Transverse colon (tissue), 4 donors: ENCODE results near the gene KIF2A. TPM values are rescaled to one million over a fixed set of nuclear protein-coding genes. Genes with fewer than 3 reads are reported as not detected.

Source experiments
- DNase-seq: peaks from one replicate; pipeline ENCODE4 v3.0.0-alpha.2; 2019
- H3K27ac ChIP-seq, 4 donors: fragments of 200-600 bp; sonication (generic); 2 replicates each; pipeline ENCODE4 v1.5.1; 2016 to 2018; ENCODE audit warnings: inconsistent platforms in 4 of 4
- H3K27me3 ChIP-seq: fragments of 200-600 bp; sonication (generic); 2 replicates; pipeline ENCODE4 v1.5.1; 2017; ENCODE audit warnings: inconsistent platforms
- H3K36me3 ChIP-seq, 4 donors: fragments of 200-600 bp; sonication (generic); 2 replicates each; pipeline ENCODE4 v1.5.1; 2017 to 2019; ENCODE audit warnings: inconsistent platforms in 4 of 4
- H3K4me1 ChIP-seq, 4 donors: fragments of 200-600 bp; sonication (generic); 2 replicates each; pipeline ENCODE4 v1.5.1; 2017 to 2020; ENCODE audit warnings: inconsistent platforms in 4 of 4
- H3K4me3 ChIP-seq, 4 donors: fragments of 200-600 bp; sonication (generic); 1 replicate in 1 of 4; 2 replicates in 3 of 4; pipeline versions ENCODE4 v1.5.1 to v1.6.1; 2017 to 2019; ENCODE audit warnings: inconsistent platforms in 4 of 4
- H3K9me3 ChIP-seq, 2 donors: fragments of 200-600 bp; sonication (generic); 2 replicates each; pipeline ENCODE4 v1.5.1; 2017 to 2019; ENCODE audit warnings: inconsistent platforms in 2 of 2
- CTCF ChIP-seq, 5 experiments: fragments of 200-600 bp in 3 of 5; fragments of 450-650 bp in 2 of 5; sonication (generic) in 3 of 5; IDR thresholded peaks; 1 replicate in 2 of 5; 2 replicates in 3 of 5; pipeline ENCODE4 v1.5.1; 2016 to 2017; ENCODE audit warnings: antibody characterized with exemption in 5 of 5, inconsistent platforms in 3 of 5, mild to moderate bottlenecking in 2 of 5, moderate library complexity in 1 of 5
- EP300 ChIP-seq: sonication (generic); formaldehyde crosslinking; IDR thresholded peaks from one replicate; pipeline ENCODE4 v1.6.1; 2017; ENCODE audit warnings: antibody characterized with exemption, low read depth
- POLR2A ChIP-seq: fragments of 450-650 bp; IDR thresholded peaks from one replicate; pipeline ENCODE4 v1.6.1; 2016; ENCODE audit warnings: antibody characterized with exemption, mild to moderate bottlenecking, moderate library complexity
- POLR2AphosphoS5 ChIP-seq, 3 donors: sonication (generic); formaldehyde crosslinking; IDR thresholded peaks; one replicate each; pipeline ENCODE4 v1.6.1; 2016; ENCODE audit warnings: antibody characterized with exemption in 3 of 3
- WGBS, 2 donors: methylation state at CpG; one replicate each; pipeline ENCODE4 v1.1.5; 2018; ENCODE audit warnings: low coverage in 1 of 2; 5-methylcytosine and 5-hydroxymethylcytosine counted together
- in situ Hi-C, 4 donors: fragments of 200-750 bp; cut with MboI; loops; one replicate each; pipeline versions ENCODE4 v1.15.0 to v1.15.1; 2017; ENCODE audit warnings: low sequenced_read_pairs in 3 of 4, low pct_ligation_motif_present in 1 of 4, low pct_unique_long_range_greater_than_20kb in 1 of 4
- intact Hi-C: fragments of 100-400 bp; cut with DNase I; formaldehyde crosslinking; loops from one replicate; pipeline ENCODE4 v1.15.1; 2023; ENCODE audit warnings: low total_unique reads
- total RNA-seq, 4 donors: library from RNA; depleted of rRNA; stranded (reverse); fragments of >200 nt; gene quantifications; one replicate each; pipeline ENCODE4 v1.1.0, GENCODE V29; 2016

Gene KIF2A
- total RNA-seq, 4 donors from 2014 or later = 15.3 to 61.9 (median 32.7) TPM

GRCh38 chr5:62284946-62285891 is 20.8 kb upstream of the KIF2A start:
- intact Hi-C loops = no loop called here
- in situ Hi-C loops = no loop called here
- 76 to 80% methylated on average over 3 to 6 of the region's 6 CpGs for WGBS, 2 donors

GRCh38 chr5:62286834-62287233 is 19.2 kb upstream of the KIF2A start:
- H3K4me1 ChIP-seq = peaks cover 0 to 22% (median 2%) of the 10 kb centered on the region in 4 donors
- no peak overlapping the region for H3K4me3 ChIP-seq
- in situ Hi-C loops (no loop called here), intact Hi-C loops (loop anchor here (1.0 kb wide), 1 partner anchor 49 kb away; no protein-coding TSS in a partner anchor)
- DNase-seq = no peak
- 65 to 86% methylated on average over 3 of the region's 3 CpGs for WGBS, 2 donors
- no peak for TF ChIP-seq POLR2A
- no peak for TF ChIP-seq EP300
- TF ChIP-seq CTCF (IDR thresholded peaks at IDR 0.05) = no peak
- no peak for TF ChIP-seq POLR2AphosphoS5 (IDR thresholded peaks at IDR 0.05)
- H3K27ac ChIP-seq = no peak overlapping the region
- H3K27me3 ChIP-seq = no peaks in the 10 kb centered on the region
- H3K9me3 ChIP-seq = no peaks in the 10 kb centered on the region
- H3K36me3 ChIP-seq = no peaks in the 10 kb centered on the region

More at GRCh38 chr5:62284946-62285891, 20.8 kb upstream of the KIF2A start:
- Histone ChIP-seq H3K27me3 (no peaks in the 10 kb centered on the region), H3K9me3 (no peaks in the 10 kb centered on the region), H3K27ac (no peak overlapping the region), H3K36me3 (no peaks in the 10 kb centered on the region), H3K4me3 (no peak overlapping the region), H3K4me1 (peaks cover 0 to 22% (median 2%) of the 10 kb centered on the region in 4 donors)
- DNase-seq = no peak
- no peak for TF ChIP-seq CTCF (IDR thresholded peaks at IDR 0.05)
- no peak for TF ChIP-seq POLR2A
- no peak for TF ChIP-seq POLR2AphosphoS5 (IDR thresholded peaks at IDR 0.05)
- no peak for TF ChIP-seq EP300

- in situ Hi-C loops = no loop called here
- no peak for TF ChIP-seq CTCF (IDR thresholded peaks at IDR 0.05)
- no peak for TF ChIP-seq POLR2AphosphoS5 (IDR thresholded peaks at IDR 0.05)
- no peak for TF ChIP-seq EP300
- no peak for TF ChIP-seq POLR2A
- intact Hi-C loops = loop anchor here (1.0 kb wide), 1 partner anchor 49 kb away; no protein-coding TSS in a partner anchor
- no peaks in the 10 kb centered on the region for H3K9me3 ChIP-seq
- 66 to 85% methylated on average over 3 of the region's 3 CpGs for WGBS, 2 donors
- H3K4me1 ChIP-seq = peaks cover 0 to 22% (median 2%) of the 10 kb centered on the region in 4 donors
- peak overlapping the region in 1 of 4 donors; percentile 29 for H3K27ac ChIP-seq
- no peak overlapping the region for H3K4me3 ChIP-seq
- H3K36me3 ChIP-seq = no peaks in the 10 kb centered on the region
- no peaks in the 10 kb centered on the region for H3K27me3 ChIP-seq
- DNase-seq = no peak
These were observed 18.8 kb upstream of the KIF2A start for GRCh38 chr5:62287237-62287636.

- intact Hi-C loops (no loop called here), in situ Hi-C loops (no loop called here)
- Histone ChIP-seq H3K9me3 (no peaks in the 10 kb centered on the region), H3K27ac (peak overlapping the region in 1 of 4 donors; percentile 29), H3K4me3 (no peak overlapping the region), H3K36me3 (no peaks in the 10 kb centered on the region), H3K4me1 (peaks cover 0 to 17% (median 0%) of the 10 kb centered on the region in 4 donors), H3K27me3 (no peaks in the 10 kb centered on the region)
- WGBS, 2 donors = 50 to 70% methylated on average over 1 of the region's 1 CpG
- TF ChIP-seq EP300 = no peak
- TF ChIP-seq CTCF (IDR thresholded peaks at IDR 0.05) = no peak
- no peak for TF ChIP-seq POLR2A
- no peak for TF ChIP-seq POLR2AphosphoS5 (IDR thresholded peaks at IDR 0.05)
- no peak for DNase-seq
These were observed 17.9 kb upstream of the KIF2A start for GRCh38 chr5:62288118-62288517.
